ENCODE results near the gene SYNGR2.
A peak's percentile ranks its signal among the peaks of the same experiment; 100 is the strongest.

The SYNGR2 gene

DNA sequence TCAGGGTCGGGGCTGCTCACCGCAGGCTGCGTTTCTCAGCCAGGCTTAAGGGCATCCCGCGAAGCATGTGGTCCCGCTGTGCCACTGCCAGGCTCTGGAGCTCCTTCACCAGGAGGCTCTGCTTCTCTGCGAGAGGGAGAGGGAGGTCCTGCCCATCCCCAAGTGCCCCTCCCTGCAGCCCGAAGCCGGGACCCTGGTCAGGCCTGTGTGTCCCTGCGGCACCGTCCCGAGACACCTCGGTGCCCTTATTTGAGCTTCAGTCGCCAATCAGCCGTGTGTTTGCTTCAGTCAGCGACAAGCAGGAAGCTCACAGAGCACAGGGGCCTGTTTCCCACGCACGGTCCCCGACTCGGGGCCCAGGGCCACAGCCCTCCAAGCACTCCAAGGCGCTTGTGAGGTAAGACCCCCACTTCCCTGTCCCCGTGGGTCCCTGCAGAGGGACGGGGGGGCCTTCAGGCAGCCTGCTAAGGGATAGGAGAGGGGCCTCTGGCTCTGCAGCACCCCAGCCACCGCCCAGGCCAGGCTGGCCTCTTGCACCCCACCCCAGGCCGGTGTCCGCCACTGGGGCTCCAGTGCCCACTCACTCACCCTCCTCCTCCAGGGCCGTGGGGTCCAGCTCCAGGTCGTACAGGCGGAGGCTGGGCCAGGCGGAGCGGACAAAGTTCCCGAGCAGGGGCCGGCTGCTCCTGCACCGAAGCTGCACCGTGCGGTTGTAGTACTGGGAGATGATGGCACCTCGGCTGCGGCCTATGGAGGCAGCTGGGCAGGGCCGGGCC lies 43.1 kb upstream of the SYNGR2 start:
- Mint-ChIP-seq H3K27ac (no peak overlapping the region), H3K36me3 (ENCODE audit: low read depth) (peaks cover 17% of the 10 kb centered on the region), H3K4me1 (peaks cover 33% of the 10 kb centered on the region), H3K4me3 (no peak overlapping the region), H3K9me3 (no peaks in the 10 kb centered on the region), H3K27me3 (ENCODE audit: low read depth, poor library complexity) (peaks cover under 1% of the 10 kb centered on the region)
- no peak for DNase-seq
- no peak for TF ChIP-seq CTCF (IDR thresholded peaks at IDR 0.05)

DNA sequence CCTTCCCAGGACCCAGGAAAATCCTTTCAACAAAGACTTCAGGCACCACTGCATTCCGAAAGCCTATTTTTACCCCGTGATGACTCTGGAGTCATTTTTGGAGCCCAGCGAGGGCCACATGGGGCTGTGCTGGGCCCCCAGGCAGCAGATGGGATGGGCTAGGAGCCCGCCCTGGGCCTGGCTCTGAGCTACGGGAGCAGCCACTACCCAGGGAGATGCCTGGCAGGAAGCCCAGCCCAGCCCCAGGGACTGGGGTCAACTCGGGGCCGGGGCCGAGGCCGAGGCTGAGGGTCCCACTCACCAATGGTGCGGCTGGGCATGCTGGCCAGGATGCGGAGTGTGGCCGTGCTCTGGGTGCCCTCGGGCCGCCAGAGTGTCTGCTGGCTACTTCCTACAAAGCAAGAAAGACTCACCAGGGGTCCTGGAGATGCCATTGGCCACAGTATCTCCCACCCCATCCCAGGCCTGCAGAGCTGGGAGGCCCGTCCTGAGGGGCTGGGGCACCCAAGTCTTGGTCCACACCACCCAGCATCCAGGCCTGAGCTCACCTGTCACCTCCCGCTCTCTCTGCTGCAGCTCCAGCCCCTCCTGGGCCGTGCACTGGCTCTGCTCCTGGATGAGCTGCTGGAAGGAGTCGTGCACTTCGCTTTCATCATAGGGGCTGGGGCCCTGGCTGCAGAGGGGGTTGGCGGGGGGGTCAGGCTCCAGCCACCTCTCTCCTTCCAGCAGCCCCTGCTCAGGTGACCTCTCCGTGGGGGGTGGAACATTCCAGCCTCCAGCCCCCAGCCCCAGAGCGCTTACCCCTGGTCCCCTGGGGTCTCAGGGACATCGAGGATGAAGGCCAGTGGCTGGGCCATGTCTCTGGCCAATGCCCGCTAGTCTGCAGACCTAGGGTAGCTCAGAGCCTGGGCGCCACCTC lies 42.1 kb upstream of the SYNGR2 start:
- TF ChIP-seq CTCF (IDR thresholded peaks at IDR 0.05): no peak
- Mint-ChIP-seq H3K27ac (peak overlapping the region; percentile 51), H3K4me3 (peak overlapping the region; percentile 85), H3K4me1 (peaks cover 38% of the 10 kb centered on the region), H3K9me3 (no peaks in the 10 kb centered on the region), H3K36me3 (ENCODE audit: low read depth) (peaks cover 13% of the 10 kb centered on the region), H3K27me3 (ENCODE audit: low read depth, poor library complexity) (peaks cover 8% of the 10 kb centered on the region)
- DNase-seq: no peak

- Mint-ChIP-seq H3K27ac (peak overlapping the region; percentile 90), H3K9me3 (no peaks in the 10 kb centered on the region), H3K4me3 (peak overlapping the region; percentile 85), H3K27me3 (ENCODE audit: low read depth, poor library complexity) (peaks cover 8% of the 10 kb centered on the region), H3K36me3 (ENCODE audit: low read depth) (peaks cover 13% of the 10 kb centered on the region), H3K4me1 (peaks cover 38% of the 10 kb centered on the region)
- DNase-seq: no peak
- TF ChIP-seq CTCF (IDR thresholded peaks at IDR 0.05): no peak
Measured at GRCh38 chr17:78126895-78127238, 41.5 kb upstream of the SYNGR2 start.

DNA sequence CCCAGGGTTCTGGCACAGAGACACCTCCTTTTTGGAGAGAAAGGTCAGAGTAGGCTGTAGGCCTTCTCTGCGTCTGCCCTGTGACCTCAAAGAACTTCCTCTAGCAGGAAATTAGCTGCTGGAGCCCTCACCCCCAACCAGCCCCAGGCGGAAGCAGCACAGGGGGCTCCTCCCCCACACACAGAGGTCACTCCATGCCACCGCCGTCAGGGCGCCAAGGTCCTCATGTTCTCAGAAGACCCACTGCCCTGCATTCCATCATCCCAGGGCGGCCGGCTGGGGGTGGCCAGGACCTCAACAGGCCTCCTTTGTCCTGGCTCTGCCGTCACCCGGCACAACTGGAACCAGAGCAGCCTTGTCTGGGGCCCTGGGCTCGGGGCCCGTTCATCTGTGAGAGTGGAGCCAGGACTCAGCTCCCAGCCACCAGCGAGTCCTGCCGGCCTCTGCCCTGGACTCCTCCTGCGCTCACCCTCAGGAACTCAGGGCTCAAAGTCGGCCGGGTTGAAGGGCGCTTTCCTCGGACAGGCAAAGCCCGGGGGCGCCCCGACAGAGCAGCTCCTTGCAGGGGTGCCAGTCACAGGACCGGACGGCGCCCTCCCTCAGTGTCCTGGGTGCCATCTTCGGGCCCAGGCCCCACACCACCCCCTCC lies 41.0 kb upstream of the SYNGR2 start:
- DNase-seq: peak; percentile 70
- Mint-ChIP-seq H3K36me3 (ENCODE audit: low read depth) (peaks cover 13% of the 10 kb centered on the region), H3K4me3 (peak overlapping the region; percentile 85), H3K4me1 (peaks cover 38% of the 10 kb centered on the region), H3K9me3 (no peaks in the 10 kb centered on the region), H3K27ac (peak overlapping the region; percentile 90), H3K27me3 (ENCODE audit: low read depth, poor library complexity) (peaks cover 8% of the 10 kb centered on the region)
- TF ChIP-seq CTCF (IDR thresholded peaks at IDR 0.05): no peak

GRCh38 chr17:78127888-78128550 lies 40.4 kb upstream of the SYNGR2 start:
- H3K9me3 Mint-ChIP-seq: no peaks in the 10 kb centered on the region
- H3K36me3 Mint-ChIP-seq (ENCODE audit: low read depth): peaks cover 10% of the 10 kb centered on the region
- peak; percentile 68 for DNase-seq
- H3K4me3 Mint-ChIP-seq: peak overlapping the region; percentile 85
- TF ChIP-seq CTCF (IDR thresholded peaks at IDR 0.05): no peak
- peak overlapping the region; percentile 90 for H3K27ac Mint-ChIP-seq
- peaks cover 38% of the 10 kb centered on the region for H3K4me1 Mint-ChIP-seq
- peaks cover 14% of the 10 kb centered on the region for H3K27me3 Mint-ChIP-seq (ENCODE audit: low read depth, poor library complexity)

Measured in nephron progenitor cell (in vitro differentiated cells).